Lung microvascular endothelial cell (primary cell): ENCODE measurements around the gene CGREF1. TPM values are rescaled to one million over a fixed set of nuclear protein-coding genes. Genes with fewer than 3 reads are reported as not detected.

ENCODE experiments used
- DNase-seq, 2 donors: peaks; one replicate each; pipeline versions ENCODE4 v3.0.0 to v3.0.0-alpha.2; 2010; ENCODE audit warnings: low read depth in 2 of 2
- total RNA-seq: library from RNA; depleted of rRNA; stranded (reverse); fragments of >200 nt; gene quantifications from 2 replicates; pipeline ENCODE4 v1.2.1, GENCODE V29; 2014

CGREF1 gene, protein sequence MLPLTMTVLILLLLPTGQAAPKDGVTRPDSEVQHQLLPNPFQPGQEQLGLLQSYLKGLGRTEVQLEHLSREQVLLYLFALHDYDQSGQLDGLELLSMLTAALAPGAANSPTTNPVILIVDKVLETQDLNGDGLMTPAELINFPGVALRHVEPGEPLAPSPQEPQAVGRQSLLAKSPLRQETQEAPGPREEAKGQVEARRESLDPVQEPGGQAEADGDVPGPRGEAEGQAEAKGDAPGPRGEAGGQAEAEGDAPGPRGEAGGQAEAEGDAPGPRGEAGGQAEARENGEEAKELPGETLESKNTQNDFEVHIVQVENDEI
- total RNA-seq: 1.7 and 2.0 TPM in 2 replicates

- DNase-seq: peak in 1 of 2 donors; percentile 42
These were observed at the start of gene CGREF1 for GRCh38 chr2:27118525-27119329. Gene CGREF1, minus strand, starts transcription at chr2:27119128. Its CDS starts 14,762 bp downstream, at chr2:27104366.

DNA sequence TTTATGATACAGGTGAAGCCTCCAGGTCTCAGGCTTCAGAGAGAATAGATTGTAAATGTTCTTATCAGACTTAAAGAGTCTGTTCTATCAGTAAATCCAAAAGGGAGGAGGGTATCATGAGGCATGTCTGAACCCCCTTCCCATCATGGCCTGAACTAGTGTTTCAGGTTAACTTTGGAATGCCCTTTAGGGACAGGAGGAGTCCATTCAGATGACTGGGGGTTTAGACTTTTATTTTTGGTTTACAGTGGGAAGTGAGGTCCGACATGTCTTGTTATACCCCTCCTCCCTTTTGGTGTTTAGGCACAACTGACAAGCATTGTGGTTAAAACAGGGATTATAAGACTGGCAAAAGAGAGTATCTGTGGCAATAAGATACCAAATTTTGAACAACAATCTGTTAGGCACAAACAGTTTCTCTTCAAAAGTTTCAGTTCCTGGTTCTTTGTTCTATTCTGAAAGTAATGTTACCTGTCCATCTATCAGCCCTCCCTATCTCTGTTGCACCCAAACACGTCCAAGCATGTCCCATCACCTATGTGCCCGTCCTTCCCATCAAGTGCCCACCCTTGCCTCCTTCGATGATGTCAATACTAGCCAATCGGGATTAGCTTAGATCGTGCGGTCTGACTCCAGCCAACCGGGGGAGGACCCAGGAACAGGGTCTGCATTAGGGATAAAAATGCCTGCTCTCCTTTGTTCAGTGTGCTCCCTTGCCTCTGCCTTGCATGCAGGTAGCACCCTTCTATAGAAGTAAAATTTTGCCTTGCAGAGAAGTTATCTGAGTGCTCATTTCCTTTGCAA, 46.2 kb upstream of the CGREF1 start:
- no peak for DNase-seq

- peak in 1 of 2 donors; percentile 34 for DNase-seq
These were observed 43.5 kb upstream of the CGREF1 start for GRCh38 chr2:27162151-27163121.

DNA sequence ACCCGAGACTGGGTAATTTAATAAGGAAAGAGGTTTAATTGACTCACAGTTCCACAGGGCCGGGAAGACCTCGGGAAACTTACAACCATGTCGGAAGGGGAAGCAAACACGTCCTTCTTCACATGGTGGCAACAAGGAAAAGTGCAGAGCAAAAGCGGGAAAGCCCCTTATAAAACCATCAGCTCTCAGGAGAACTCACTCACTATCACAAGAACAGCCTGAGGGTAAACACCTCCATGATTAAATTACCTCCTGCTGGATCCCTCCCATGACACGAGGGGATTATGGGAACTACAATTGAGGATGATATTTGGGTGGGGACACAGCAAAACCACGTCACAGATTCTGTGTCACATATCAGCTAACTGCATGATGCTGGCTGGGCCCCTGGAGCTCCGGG, 41.3 kb upstream of the CGREF1 start:
- no peak for DNase-seq

DNA sequence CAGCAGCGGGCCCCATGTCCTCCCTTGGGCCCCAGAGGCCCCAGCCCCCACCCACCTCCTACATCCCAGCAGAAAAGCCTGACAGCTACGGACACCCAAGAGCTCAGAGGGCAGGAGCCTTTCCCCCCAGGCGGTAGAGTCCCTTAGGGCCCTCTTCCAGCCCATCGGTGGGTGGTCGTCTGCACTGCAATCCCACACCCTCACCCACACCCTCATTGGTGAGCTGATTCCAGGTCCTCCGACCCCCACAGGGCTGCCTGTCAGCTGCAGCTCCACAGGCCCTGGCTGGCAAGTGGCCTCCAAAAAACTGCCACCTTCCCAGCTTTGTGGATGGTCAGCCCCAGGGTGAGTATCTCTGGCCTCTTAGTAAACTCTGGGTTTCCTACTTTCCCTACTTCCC, 40.3 kb upstream of the CGREF1 start:
- DNase-seq: no peak

- DNase-seq: no peak
These were observed 39.5 kb upstream of the CGREF1 start for GRCh38 chr2:27158468-27158867.

DNA sequence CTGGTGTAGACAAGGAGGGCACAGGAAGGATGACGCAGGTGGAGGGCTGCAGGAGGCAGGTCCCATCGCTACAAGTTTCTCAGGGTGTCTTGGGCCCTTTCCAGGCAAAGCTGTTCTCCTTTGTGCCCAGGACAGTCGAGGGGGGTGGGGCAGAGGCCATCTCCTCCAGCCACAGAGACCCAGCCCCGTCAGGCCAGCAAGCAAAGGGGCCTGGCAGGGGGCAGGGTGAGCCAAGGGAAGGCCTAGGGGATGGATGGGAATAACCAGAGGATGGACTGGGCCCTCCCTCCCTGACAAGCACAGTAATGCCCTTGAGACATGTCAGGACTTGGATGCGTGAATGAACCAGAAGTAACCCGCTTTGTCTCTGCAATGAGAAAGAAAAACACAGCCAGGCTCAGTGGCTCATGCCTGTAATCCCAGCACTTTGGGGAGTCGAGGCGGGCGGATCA, 36.2 kb upstream of the CGREF1 start:
- DNase-seq: no peak

DNA sequence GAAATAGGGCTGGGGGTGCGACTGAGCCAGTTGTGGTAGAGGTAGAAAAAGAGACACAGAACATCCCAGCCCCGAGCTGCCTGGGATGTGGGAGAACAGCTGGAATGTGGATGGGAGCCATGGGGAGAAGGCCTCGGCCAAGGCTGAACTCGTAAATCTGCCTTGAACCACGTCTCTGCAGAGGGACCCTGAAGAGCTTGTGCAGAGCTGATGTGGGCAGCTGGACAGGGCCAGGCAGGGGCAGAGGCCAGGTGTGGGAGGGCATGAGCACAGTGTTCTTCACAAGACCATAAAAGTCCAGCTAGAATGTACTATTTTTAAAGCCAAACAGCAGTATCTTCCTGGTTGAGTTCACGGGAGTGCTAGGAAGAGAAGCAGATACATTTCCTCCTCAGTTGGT, 35.6 kb upstream of the CGREF1 start:
- no peak for DNase-seq

GRCh38 chr2:27152796-27153464, 34.0 kb upstream of the CGREF1 start:
- DNase-seq: no peak

DNA sequence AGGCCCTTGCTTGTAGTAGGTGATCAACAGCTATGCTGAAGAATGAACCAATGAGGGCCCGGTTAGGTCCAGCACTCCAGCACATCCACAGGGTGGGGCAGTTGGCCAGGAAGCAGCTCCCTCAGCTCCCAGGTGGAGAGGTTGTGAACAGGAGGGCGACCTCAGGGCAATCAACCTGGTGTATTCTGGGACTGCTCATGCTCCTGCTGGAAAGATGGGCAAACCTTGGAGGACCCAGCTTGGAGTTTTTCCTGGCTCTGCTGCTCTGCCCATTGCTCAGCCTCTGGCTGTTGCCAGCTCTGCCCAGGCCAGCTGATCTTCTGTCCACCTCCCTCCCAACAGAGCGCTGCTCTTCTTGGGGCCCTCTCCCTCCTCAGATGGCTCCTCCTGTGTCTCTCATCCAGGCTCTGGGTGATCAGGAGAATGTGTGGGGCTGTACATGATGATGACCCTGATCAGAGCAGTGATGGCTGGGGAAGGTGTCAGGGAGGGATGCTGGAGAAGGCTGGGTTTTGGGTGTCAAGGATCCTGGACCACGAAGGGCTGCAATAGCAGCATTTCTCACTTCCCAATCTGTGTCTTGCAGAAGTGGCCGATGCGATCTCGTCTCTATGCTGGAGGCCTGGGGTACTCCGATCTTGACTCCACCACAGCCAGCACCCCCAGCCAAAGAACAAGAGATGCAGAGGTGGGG, 33.3 kb upstream of the CGREF1 start:
- no peak for DNase-seq

GRCh38 chr2:27150639-27151230, 31.8 kb upstream of the CGREF1 start:
- no peak for DNase-seq

GRCh38 chr2:27149570-27150405, 30.9 kb upstream of the CGREF1 start:
- DNase-seq: no peak

GRCh38 chr2:27148801-27149439, 30.0 kb upstream of the CGREF1 start, which contains the start of gene TCF23:
Gene TCF23, plus strand, starts transcription at chr2:27149004. Its CDS starts 130 bp downstream, at chr2:27149134.
- DNase-seq: no peak

- DNase-seq: no peak
These were observed 29.0 kb upstream of the CGREF1 start for GRCh38 chr2:27147935-27148334.

DNA sequence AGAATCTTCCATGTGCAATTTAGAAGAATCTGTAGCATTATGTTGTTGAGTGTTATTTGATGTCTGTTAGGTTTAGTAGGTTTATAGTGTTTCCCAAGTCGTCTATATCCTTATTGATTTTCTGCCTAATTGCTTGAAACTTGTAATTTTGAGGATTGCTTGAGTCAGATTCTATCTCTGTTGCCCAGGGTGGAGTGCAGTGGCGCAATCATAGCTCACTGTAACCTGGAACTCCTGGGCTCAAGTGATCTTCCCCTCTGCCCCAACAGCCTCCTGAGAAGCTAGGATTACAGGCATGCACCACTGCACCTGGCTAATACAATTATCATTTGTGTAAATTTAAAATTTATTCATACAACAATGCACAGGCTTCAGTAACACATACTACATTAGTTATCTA, 26.8 kb upstream of the CGREF1 start:
- DNase-seq: no peak

GRCh38 chr2:27143285-27143684, 24.4 kb upstream of the CGREF1 start:
- DNase-seq: no peak

GRCh38 chr2:27139310-27139709, 20.4 kb upstream of the CGREF1 start, which contains the start of gene PRR30:
Gene PRR30, minus strand, starts transcription at chr2:27139410. Its CDS starts 1,081 bp downstream, at chr2:27138329.
- DNase-seq: no peak
